A549 treated with DMSO at 1 μM for 4 hours (cell line): ENCODE results near the gene RPS4Y1. TPM values are rescaled to one million over a fixed set of nuclear protein-coding genes. Genes with fewer than 3 reads are reported as not detected.

ENCODE experiments used
- total RNA-seq: library from RNA; stranded (reverse); fragments of 200-300 nt; extraction: Qiagen RNA extraction; gene quantifications from 5 replicates; pipeline ENCODE4 v1.2.3, GENCODE V29; 2022; ENCODE audit warnings: low read depth

Gene RPS4Y1
- total RNA-seq, result 273 to 297 TPM (median 293 TPM) in 5 replicates

DNA sequence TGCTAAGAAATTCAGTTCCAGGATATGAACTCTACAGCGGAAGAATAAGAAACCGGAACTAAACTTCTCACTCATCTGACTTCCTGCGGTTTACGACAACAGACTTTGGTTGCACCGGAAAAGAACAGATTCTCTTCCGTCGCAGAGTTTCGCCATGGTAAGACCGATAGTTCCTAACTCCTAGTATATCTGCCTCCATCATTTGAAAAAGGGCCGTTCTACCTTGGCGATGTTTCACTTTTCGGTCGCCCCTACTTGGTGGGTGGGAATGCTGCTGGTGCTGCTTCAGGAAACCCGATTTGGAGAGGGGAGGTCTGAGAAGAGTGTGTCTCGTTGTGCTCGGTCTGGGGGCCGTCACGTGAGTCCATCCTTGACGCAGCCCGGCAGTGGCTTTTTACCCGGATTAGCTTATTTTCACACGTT is at the start of gene RPS4Y1:
Gene RPS4Y1, plus strand, starts transcription at position 132 of the 423 bp plus-strand sequence. Its CDS starts 23 bp downstream, at position 155.

Other genes with a start within 250 kb of the RPS4Y1 start
- gene SRY, start 53.9 kb upstream of the RPS4Y1 start, total RNA-seq, result not detected in 5 replicates
- gene ZFY, start 93.8 kb downstream of the RPS4Y1 start, total RNA-seq, result 2.8 to 4.9 TPM (median 4.0 TPM) in 5 replicates